ENCODE data around the gene ATXN7L3.

The ATXN7L3 gene

DNA sequence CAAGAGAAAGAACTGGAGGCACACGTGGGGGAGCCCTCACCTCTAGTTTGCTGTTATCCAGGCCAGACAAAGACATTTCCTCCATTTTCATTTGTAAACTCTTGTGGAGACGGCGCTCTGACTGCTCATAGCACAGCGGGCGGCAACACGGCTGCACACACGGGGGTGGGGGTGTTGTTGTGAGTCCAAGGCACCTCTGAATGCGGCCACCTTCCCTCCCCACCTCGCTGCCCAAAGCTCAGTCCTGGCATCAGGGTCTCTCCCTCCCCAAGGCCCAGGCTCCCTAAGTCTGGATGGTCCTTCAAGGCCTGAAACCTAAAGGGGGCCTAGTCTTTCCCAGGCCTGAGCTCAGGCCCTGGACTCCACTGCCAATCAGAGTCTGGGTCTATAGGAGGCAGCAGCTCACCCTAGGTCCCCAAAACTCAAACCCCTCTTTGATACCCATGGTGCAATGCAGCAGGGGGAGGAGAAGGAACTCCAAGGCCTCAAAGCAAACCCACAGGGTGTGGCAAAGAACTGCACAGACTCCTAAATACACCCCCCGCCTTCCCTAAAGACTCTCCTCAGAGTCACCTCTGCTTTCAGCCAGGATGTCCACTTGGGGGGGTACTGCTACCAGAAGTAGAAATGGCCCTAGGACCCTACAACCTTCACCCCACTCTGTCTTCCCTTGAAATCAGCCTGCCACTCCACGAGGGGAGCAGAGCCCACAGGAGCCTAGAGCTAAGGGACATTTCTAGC, 1.5 kb downstream of the ATXN7L3 start:
- Histone ChIP-seq H3K36me3 (peaks cover 39 to 45% (median 39%) of the 10 kb centered on the region in 3 donors), H3K27me3 (no peaks in the 10 kb centered on the region), H3K27ac (peak overlapping the region; percentile 95 to 97), H3K4me3 (peak overlapping the region; percentile 87 to 94), H3K9me3 (no peaks in the 10 kb centered on the region), H3K4me1 (peaks cover 0 to 22% (median 15%) of the 10 kb centered on the region in 4 donors)
- DNase-seq: peak in 1 of 2 donors; percentile 26
- intact Hi-C loops (cut with DNase I; ENCODE audit: low total_unique reads): no loop called here
- TF ChIP-seq, protein P1, sequence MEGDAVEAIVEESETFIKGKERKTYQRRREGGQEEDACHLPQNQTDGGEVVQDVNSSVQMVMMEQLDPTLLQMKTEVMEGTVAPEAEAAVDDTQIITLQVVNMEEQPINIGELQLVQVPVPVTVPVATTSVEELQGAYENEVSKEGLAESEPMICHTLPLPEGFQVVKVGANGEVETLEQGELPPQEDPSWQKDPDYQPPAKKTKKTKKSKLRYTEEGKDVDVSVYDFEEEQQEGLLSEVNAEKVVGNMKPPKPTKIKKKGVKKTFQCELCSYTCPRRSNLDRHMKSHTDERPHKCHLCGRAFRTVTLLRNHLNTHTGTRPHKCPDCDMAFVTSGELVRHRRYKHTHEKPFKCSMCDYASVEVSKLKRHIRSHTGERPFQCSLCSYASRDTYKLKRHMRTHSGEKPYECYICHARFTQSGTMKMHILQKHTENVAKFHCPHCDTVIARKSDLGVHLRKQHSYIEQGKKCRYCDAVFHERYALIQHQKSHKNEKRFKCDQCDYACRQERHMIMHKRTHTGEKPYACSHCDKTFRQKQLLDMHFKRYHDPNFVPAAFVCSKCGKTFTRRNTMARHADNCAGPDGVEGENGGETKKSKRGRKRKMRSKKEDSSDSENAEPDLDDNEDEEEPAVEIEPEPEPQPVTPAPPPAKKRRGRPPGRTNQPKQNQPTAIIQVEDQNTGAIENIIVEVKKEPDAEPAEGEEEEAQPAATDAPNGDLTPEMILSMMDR (IDR thresholded peaks at IDR 0.05): no peak

DNA sequence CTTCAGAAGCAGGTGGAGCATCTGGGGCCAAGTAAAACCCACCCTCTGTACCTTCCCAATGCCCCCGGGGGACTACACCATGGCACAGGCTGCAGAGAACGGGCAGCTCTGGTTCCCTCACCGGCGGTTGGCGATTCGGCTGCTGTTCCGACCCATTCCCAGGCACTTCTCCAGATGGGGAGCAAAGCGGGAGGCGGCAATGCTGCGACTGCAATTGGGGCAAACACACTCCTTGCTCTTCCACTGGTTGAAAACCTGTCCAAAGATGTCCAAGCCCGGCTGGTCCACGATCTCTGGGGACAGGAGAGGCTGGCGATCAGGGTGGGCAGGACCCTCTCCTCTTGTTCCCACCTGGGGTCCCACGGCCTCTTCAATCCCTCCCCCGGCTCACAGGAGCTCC, 2.6 kb downstream of the ATXN7L3 start:
- intact Hi-C loops (cut with DNase I; ENCODE audit: low total_unique reads): no loop called here
- Histone ChIP-seq H3K27ac (peak overlapping the region; percentile 95 to 97), H3K4me1 (peaks cover 0 to 23% (median 15%) of the 10 kb centered on the region in 4 donors)

DNA sequence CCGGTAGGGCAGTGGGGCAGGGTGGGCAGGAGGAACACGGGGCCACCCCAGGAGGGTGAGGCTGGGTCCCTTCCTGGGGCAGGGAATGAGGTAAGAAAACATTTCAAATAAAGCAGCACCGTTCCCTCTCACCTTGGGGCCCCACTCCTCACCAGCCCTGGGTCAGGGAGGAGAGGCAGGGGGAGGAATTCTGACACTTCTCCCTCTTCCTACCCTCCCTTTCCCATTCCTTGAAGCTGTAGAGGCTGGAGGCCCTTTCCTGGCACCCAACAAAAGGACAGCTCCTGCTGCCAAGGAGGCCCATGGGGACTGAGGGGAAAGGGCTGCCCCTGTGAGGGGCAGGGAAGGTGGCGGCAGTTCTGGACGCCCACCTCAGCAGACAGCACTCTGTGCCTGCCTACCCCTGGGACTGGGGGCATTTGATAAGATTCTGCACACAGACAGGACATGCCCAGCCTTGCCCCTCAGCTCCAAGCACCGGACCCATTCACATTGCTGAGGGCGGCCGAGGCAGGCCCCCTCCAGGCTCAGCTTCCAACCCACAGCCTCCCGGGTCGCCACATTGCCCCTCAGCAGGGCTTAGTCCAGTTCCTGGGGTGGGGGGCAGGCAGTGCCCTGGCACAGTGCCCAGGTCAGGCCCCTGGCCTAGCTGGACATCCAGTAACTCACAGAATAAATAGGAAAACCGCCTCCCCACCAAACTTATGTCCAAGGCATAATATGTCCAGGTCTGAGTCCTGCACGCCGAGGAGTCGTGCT, 6.2 kb downstream of the ATXN7L3 start:
- Histone ChIP-seq H3K27me3 (no peaks in the 10 kb centered on the region), H3K9me3 (no peaks in the 10 kb centered on the region), H3K27ac (no peak overlapping the region), H3K4me1 (peaks cover 0 to 31% (median 13%) of the 10 kb centered on the region in 4 donors), H3K4me3 (no peak overlapping the region), H3K36me3 (peaks cover 45 to 90% (median 62%) of the 10 kb centered on the region in 3 donors)
- intact Hi-C loops (cut with DNase I; ENCODE audit: low total_unique reads): no loop called here
- TF ChIP-seq, protein P1 (IDR thresholded peaks at IDR 0.05): no peak
- DNase-seq: no peak

More for the DNA sequence above, 2.6 kb downstream of the ATXN7L3 start:
- Histone ChIP-seq H3K9me3 (no peaks in the 10 kb centered on the region), H3K36me3 (peaks cover 39 to 55% (median 43%) of the 10 kb centered on the region in 3 donors), H3K4me3 (no peak overlapping the region), H3K27me3 (no peaks in the 10 kb centered on the region)
- no peak for DNase-seq
- TF ChIP-seq, protein P1 (IDR thresholded peaks at IDR 0.05): no peak

DNA sequence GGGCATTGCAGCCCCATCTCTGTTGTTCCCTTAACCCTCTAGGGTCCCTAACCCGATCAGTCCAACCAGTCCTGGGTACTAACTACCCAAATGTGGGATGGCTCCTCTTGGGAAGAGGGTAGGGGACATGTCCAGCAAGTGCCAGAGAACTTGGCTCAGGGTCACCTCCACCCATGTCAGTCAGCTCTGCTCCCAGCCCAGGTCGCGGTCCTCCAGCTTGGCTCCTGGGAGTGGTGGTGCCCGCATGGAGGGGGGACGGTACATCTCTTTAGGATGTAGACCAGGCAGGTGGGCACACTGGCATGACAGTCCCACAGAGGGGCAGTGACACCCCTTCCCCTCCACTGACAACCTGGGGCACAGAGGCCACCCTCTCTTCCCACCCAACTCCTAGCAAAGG, 6.9 kb downstream of the ATXN7L3 start:
- no peaks in the 10 kb centered on the region for H3K27me3 ChIP-seq
- intact Hi-C loops (cut with DNase I; ENCODE audit: low total_unique reads): no loop called here
- H3K27ac ChIP-seq: no peak overlapping the region
- no peak overlapping the region for H3K4me3 ChIP-seq
- H3K4me1 ChIP-seq: peaks cover 0 to 31% (median 13%) of the 10 kb centered on the region in 4 donors
- H3K36me3 ChIP-seq: peaks cover 45 to 90% (median 62%) of the 10 kb centered on the region in 3 donors
- no peak for DNase-seq
- no peaks in the 10 kb centered on the region for H3K9me3 ChIP-seq
- TF ChIP-seq, protein P1 (IDR thresholded peaks at IDR 0.05): no peak

DNA sequence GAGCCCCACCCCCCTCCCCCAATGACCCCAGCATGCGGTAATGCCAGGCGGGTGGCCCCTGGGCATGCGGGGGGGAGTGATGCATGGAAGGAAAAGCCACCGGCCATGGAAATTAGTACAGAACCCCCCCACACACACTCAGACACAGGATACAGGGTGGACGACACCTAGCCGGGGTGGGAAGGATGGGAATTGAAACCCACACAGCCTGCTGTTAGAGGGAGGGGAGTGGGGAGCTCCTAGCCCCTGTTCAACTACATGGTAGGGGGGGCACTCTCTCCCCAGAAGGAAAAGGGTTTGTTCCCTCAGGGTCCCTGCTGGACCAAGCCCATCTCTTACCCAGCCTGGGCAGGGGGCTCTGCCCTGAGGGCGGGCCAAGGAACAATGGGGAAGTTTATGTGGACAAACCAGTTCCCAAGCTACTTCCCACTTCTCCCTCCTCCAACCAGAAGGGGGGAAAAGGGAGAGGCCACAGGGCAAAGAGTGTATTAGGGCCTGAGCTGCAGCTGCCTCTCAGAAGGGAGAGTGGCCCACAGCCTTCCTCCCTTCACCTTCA, 7.7 kb downstream of the ATXN7L3 start:
- peaks cover 44 to 83% (median 59%) of the 10 kb centered on the region in 3 donors for H3K36me3 ChIP-seq
- no peak overlapping the region for H3K4me3 ChIP-seq
- no peaks in the 10 kb centered on the region for H3K27me3 ChIP-seq
- DNase-seq: no peak
- intact Hi-C loops (cut with DNase I; ENCODE audit: low total_unique reads): no loop called here
- TF ChIP-seq, protein P1 (IDR thresholded peaks at IDR 0.05): no peak
- no peaks in the 10 kb centered on the region for H3K9me3 ChIP-seq
- H3K27ac ChIP-seq: no peak overlapping the region
- H3K4me1 ChIP-seq: peaks cover 0 to 24% (median 14%) of the 10 kb centered on the region in 4 donors
